SK-N-SH treated with all-trans-retinoic acid at 6 μM for 48 hours (cell line): ENCODE measurements around the gene SCN9A.

Experiments used
- ATAC-seq: fragments of 200-7000 bp; cut with Tn5 transposase; 3 replicates; pipeline ENCODE4 v1.9.1; 2020; ENCODE audit warnings: mild to moderate bottlenecking, moderate library complexity
- ARNTL ChIP-seq: fragments of 450-650 bp; formaldehyde crosslinking; IDR thresholded peaks from 2 replicates; pipeline ENCODE4 v1.5.0; 2020; ENCODE audit warnings: low read depth, mild to moderate bottlenecking, moderate library complexity, borderline replicate concordance
- BACH2 ChIP-seq: fragments of 250-450 bp; sonication (Bioruptor Pico); IDR thresholded peaks from 2 replicates; pipeline ENCODE4 v1.9.0; 2021; ENCODE audit warnings: mild to moderate bottlenecking, borderline replicate concordance
- CREB5 ChIP-seq: fragments of 250-450 bp; sonication (Bioruptor Pico); IDR thresholded peaks from 2 replicates; pipeline ENCODE4 v1.5.1; 2020; ENCODE audit warnings: low read depth, mild to moderate bottlenecking, moderate library complexity
- CSDC2 ChIP-seq: fragments of 250-450 bp; sonication (Bioruptor Pico); IDR thresholded peaks from 2 replicates; pipeline ENCODE4 v1.5.0; 2020; ENCODE audit warnings: mild to moderate bottlenecking, moderate library complexity
- ESRRG ChIP-seq: fragments of 250-450 bp; sonication (Bioruptor Pico); IDR thresholded peaks from 2 replicates; pipeline ENCODE4 v1.6.1; 2021; ENCODE audit warnings: mild to moderate bottlenecking
- ISL1 ChIP-seq: fragments of 250-450 bp; sonication (Bioruptor Pico); IDR thresholded peaks from 2 replicates; pipeline ENCODE4 v2.1.2; 2022; ENCODE audit warnings: mild to moderate bottlenecking, moderate library complexity
- OSR1 ChIP-seq: fragments of 250-450 bp; sonication (Bioruptor Pico); IDR thresholded peaks from 2 replicates; pipeline ENCODE4 v1.8.0; 2022; ENCODE audit warnings: moderate library complexity, mild to moderate bottlenecking, inconsistent platforms
- TOX ChIP-seq: fragments of 250-450 bp; sonication (Bioruptor Pico); IDR thresholded peaks from 2 replicates; pipeline ENCODE4 v1.8.0; 2021; ENCODE audit warnings: mild to moderate bottlenecking, moderate library complexity, borderline replicate concordance
- TSHZ2 ChIP-seq: fragments of 250-450 bp; sonication (Bioruptor Pico); IDR thresholded peaks from 2 replicates; pipeline ENCODE4 v1.5.0; 2020; ENCODE audit warnings: mild to moderate bottlenecking, moderate library complexity
- ZC3H10 ChIP-seq: fragments of 250-450 bp; sonication (Bioruptor Pico); IDR thresholded peaks from 2 replicates; pipeline ENCODE4 v1.5.1; 2021; ENCODE audit warnings: mild to moderate bottlenecking, moderate library complexity
- ZFP3 ChIP-seq: fragments of 250-450 bp; sonication (Bioruptor Pico); IDR thresholded peaks from 2 replicates; pipeline ENCODE4 v1.5.0; 2020; ENCODE audit warnings: mild to moderate bottlenecking, moderate library complexity
- ZNF565 ChIP-seq: fragments of 450-650 bp; formaldehyde crosslinking; conservative IDR thresholded peaks from 2 replicates; pipeline ENCODE4 v1.5.0; 2020; ENCODE audit warnings: low read depth, mild to moderate bottlenecking, moderate library complexity
- ZNF70 ChIP-seq: fragments of 450-650 bp; formaldehyde crosslinking; IDR thresholded peaks from 2 replicates; pipeline ENCODE4 v1.5.0; 2020; ENCODE audit warnings: mild to moderate bottlenecking, moderate library complexity
- ZNF8 ChIP-seq: fragments of 450-650 bp; formaldehyde crosslinking; IDR thresholded peaks from 2 replicates; pipeline ENCODE4 v1.5.0; 2020; ENCODE audit warnings: mild to moderate bottlenecking, moderate library complexity
- TF ChIP-seq, protein P1 (sequence below): fragments of 250-450 bp; sonication (Bioruptor Pico); IDR thresholded peaks from 2 replicates; pipeline ENCODE4 v1.8.0; 2020; ENCODE audit warnings: mild to moderate bottlenecking, moderate library complexity, borderline replicate concordance
- TF ChIP-seq, protein P2 (sequence below): fragments of 250-450 bp; sonication (Bioruptor Pico); IDR thresholded peaks from 2 replicates; pipeline ENCODE4 v1.5.1; 2021; ENCODE audit warnings: mild to moderate bottlenecking, moderate library complexity
- TF ChIP-seq, protein P3 (sequence below): fragments of 250-450 bp; sonication (Bioruptor Pico); IDR thresholded peaks from 2 replicates; pipeline ENCODE4 v1.8.0; 2021; ENCODE audit warnings: low read depth, mild to moderate bottlenecking, moderate library complexity, borderline replicate concordance

SCN9A gene

GRCh38 chr2:166335284-166335683 is 40.5 kb downstream of the SCN9A start:
- ATAC-seq: no peak

DNA sequence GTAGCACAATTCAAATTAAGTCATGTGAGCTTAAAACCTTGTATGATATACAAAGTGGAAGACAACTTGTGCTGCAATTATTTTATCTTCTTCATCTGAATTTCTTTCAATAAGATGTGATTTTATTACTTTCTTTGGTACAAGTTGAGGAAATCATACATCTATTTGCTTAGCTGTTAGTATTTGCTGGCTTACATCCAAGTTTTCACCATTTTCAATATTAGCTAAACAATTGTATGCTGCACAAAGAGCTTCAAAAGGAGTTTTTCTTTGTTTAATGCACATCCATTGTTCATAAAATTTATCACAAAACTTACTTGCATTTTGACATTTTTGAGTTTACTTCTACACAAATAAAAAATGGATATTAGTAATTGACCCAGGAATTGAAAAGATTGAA is 40.9 kb downstream of the SCN9A start:
- no peak for ATAC-seq
- TF ChIP-seq ZFP3 (CRISPR knock-in tag) (no peak), OSR1 (no peak), ZC3H10 (CRISPR knock-in tag) (no peak), ARNTL (CRISPR knock-in tag) (no peak), ISL1 (CRISPR knock-in tag) (no peak), ESRRG (CRISPR knock-in tag) (no peak), TOX (CRISPR knock-in tag) (no peak), ZNF8 (no peak), TSHZ2 (CRISPR knock-in tag) (no peak), BACH2 (CRISPR knock-in tag) (no peak)
- TF ChIP-seq, protein P1, sequence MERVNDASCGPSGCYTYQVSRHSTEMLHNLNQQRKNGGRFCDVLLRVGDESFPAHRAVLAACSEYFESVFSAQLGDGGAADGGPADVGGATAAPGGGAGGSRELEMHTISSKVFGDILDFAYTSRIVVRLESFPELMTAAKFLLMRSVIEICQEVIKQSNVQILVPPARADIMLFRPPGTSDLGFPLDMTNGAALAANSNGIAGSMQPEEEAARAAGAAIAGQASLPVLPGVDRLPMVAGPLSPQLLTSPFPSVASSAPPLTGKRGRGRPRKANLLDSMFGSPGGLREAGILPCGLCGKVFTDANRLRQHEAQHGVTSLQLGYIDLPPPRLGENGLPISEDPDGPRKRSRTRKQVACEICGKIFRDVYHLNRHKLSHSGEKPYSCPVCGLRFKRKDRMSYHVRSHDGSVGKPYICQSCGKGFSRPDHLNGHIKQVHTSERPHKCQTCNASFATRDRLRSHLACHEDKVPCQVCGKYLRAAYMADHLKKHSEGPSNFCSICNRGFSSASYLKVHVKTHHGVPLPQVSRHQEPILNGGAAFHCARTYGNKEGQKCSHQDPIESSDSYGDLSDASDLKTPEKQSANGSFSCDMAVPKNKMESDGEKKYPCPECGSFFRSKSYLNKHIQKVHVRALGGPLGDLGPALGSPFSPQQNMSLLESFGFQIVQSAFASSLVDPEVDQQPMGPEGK (CRISPR knock-in tag): no peak
- TF ChIP-seq, protein P2, sequence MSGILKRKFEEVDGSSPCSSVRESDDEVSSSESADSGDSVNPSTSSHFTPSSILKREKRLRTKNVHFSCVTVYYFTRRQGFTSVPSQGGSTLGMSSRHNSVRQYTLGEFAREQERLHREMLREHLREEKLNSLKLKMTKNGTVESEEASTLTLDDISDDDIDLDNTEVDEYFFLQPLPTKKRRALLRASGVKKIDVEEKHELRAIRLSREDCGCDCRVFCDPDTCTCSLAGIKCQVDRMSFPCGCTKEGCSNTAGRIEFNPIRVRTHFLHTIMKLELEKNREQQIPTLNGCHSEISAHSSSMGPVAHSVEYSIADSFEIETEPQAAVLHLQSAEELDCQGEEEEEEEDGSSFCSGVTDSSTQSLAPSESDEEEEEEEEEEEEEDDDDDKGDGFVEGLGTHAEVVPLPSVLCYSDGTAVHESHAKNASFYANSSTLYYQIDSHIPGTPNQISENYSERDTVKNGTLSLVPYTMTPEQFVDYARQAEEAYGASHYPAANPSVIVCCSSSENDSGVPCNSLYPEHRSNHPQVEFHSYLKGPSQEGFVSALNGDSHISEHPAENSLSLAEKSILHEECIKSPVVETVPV (CRISPR knock-in tag): no peak

More at GRCh38 chr2:166335284-166335683, 40.5 kb downstream of the SCN9A start:
- TF ChIP-seq CSDC2 (CRISPR knock-in tag) (no peak), CREB5 (CRISPR knock-in tag) (no peak), ISL1 (CRISPR knock-in tag) (no peak), TSHZ2 (CRISPR knock-in tag) (no peak), ZNF565 (CRISPR knock-in tag) (no peak), ARNTL (CRISPR knock-in tag) (no peak), ZNF70 (CRISPR knock-in tag) (no peak)
- TF ChIP-seq, protein P3, sequence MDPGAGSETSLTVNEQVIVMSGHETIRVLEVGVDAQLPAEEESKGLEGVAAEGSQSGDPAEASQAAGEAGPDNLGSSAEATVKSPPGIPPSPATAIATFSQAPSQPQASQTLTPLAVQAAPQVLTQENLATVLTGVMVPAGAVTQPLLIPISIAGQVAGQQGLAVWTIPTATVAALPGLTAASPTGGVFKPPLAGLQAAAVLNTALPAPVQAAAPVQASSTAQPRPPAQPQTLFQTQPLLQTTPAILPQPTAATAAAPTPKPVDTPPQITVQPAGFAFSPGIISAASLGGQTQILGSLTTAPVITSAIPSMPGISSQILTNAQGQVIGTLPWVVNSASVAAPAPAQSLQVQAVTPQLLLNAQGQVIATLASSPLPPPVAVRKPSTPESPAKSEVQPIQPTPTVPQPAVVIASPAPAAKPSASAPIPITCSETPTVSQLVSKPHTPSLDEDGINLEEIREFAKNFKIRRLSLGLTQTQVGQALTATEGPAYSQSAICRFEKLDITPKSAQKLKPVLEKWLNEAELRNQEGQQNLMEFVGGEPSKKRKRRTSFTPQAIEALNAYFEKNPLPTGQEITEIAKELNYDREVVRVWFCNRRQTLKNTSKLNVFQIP (CRISPR knock-in tag): no peak
- TF ChIP-seq, protein P2 (CRISPR knock-in tag): no peak
